Calu3 (cell line): ENCODE results near the gene ZBTB21. TPM values are rescaled to one million over a fixed set of nuclear protein-coding genes. Genes with fewer than 3 reads are reported as not detected.

Experiments used
- BruUV-seq: library from RNA; stranded (reverse); fragments of 400-500 nt; replicated peaks from 2 replicates; lab custom pipeline; 2021; lab: Mats Ljungman, UMichigan
- CTCF ChIA-PET: fragments of 300-600 bp; sonication (Branson Sonifier 250); formaldehyde crosslinking; loops from one replicate; lab custom pipeline; 2022; ENCODE audit warnings: antibody characterized with exemption; lab: Charles Lee
- DNase-seq: peaks from one replicate; pipeline ENCODE4 v3.0.0; 2022
- H3K27ac Mint-ChIP-seq: one replicate; pipeline ENCODE4 v1.8.0; 2022; ENCODE audit warnings: mixed read lengths; ENCODE audit not compliant: unreplicated experiment
- H3K27me3 Mint-ChIP-seq: one replicate; pipeline ENCODE4 v1.8.0; 2022; ENCODE audit warnings: mixed read lengths; ENCODE audit not compliant: unreplicated experiment
- H3K36me3 Mint-ChIP-seq: one replicate; pipeline ENCODE4 v1.8.0; 2022; ENCODE audit warnings: mild to moderate bottlenecking, moderate library complexity, mixed read lengths; ENCODE audit not compliant: insufficient read depth, unreplicated experiment
- H3K4me1 Mint-ChIP-seq: one replicate; pipeline ENCODE4 v1.8.0; 2022; ENCODE audit warnings: mild to moderate bottlenecking, low read depth, mixed read lengths; ENCODE audit not compliant: unreplicated experiment
- H3K4me3 Mint-ChIP-seq: one replicate; pipeline ENCODE4 v1.8.0; 2022; ENCODE audit warnings: mild to moderate bottlenecking, low read depth, moderate library complexity, mixed read lengths; ENCODE audit not compliant: unreplicated experiment
- H3K9me3 Mint-ChIP-seq: one replicate; pipeline ENCODE4 v1.8.0; 2022; ENCODE audit warnings: low read depth, mixed read lengths; ENCODE audit not compliant: unreplicated experiment
- CTCF ChIP-seq: fragments of 200-600 bp; IDR thresholded peaks from one replicate; pipeline ENCODE4 v1.8.0; 2022; ENCODE audit warnings: antibody characterized with exemption; ENCODE audit not compliant: unreplicated experiment
- intact Hi-C: fragments of 100-400 bp; cut with micrococcal nuclease; formaldehyde crosslinking; loops from one replicate; pipeline ENCODE4 v1.10.0; 2022; ENCODE audit not compliant: unreplicated experiment
- total RNA-seq: library from RNA; stranded (reverse); gene quantifications from 2 replicates; pipeline ENCODE4 v1.2.3, GENCODE V29; 2022

ZBTB21 gene
- total RNA-seq, 1 experiment from 2014 or later, result 14.5 TPM

GRCh38 chr21:42051788-42052187 lies 41.6 kb upstream of the ZBTB21 start:
- H3K9me3 Mint-ChIP-seq, result peaks cover under 1% of the 10 kb centered on the region
- no peak overlapping the region for H3K4me3 Mint-ChIP-seq
- CTCF ChIA-PET, result no interaction called here
- H3K36me3 Mint-ChIP-seq, result peaks cover 2% of the 10 kb centered on the region
- H3K4me1 Mint-ChIP-seq, result peaks cover 6% of the 10 kb centered on the region
- no peak for TF ChIP-seq CTCF
- BruUV-seq, result no TSS peak
- no peak for DNase-seq
- H3K27me3 Mint-ChIP-seq, result peaks cover 19% of the 10 kb centered on the region
- H3K27ac Mint-ChIP-seq, result no peak overlapping the region
- intact Hi-C loops, result no loop called here

GRCh38 chr21:42049578-42050430 lies 39.6 kb upstream of the ZBTB21 start:
- no peak overlapping the region for H3K27ac Mint-ChIP-seq
- H3K9me3 Mint-ChIP-seq, result no peaks in the 10 kb centered on the region
- H3K36me3 Mint-ChIP-seq, result no peaks in the 10 kb centered on the region
- intact Hi-C loops, result no loop called here
- H3K4me1 Mint-ChIP-seq, result no peaks in the 10 kb centered on the region
- BruUV-seq, result no TSS peak
- no peak overlapping the region for H3K4me3 Mint-ChIP-seq
- DNase-seq, result no peak
- H3K27me3 Mint-ChIP-seq, result peaks cover 19% of the 10 kb centered on the region
- no peak for TF ChIP-seq CTCF
- CTCF ChIA-PET, result interaction anchor here (0.6 to 0.9 kb wide), 2 partner anchors 59 to 271 kb away, joined by 3 to 6 read pairs; no protein-coding TSS in a partner anchor

GRCh38 chr21:42048870-42049577 lies 38.9 kb upstream of the ZBTB21 start:
- H3K4me3 Mint-ChIP-seq, result no peak overlapping the region
- H3K27ac Mint-ChIP-seq, result no peak overlapping the region
- CTCF ChIA-PET, result no interaction called here
- TF ChIP-seq CTCF, result no peak
- H3K27me3 Mint-ChIP-seq, result peaks cover 19% of the 10 kb centered on the region
- no peaks in the 10 kb centered on the region for H3K36me3 Mint-ChIP-seq
- intact Hi-C loops, result no loop called here
- no TSS peak for BruUV-seq
- no peaks in the 10 kb centered on the region for H3K9me3 Mint-ChIP-seq
- DNase-seq, result no peak
- H3K4me1 Mint-ChIP-seq, result no peaks in the 10 kb centered on the region

- BruUV-seq, result no TSS peak
- Mint-ChIP-seq H3K4me1 (no peaks in the 10 kb centered on the region), H3K9me3 (no peaks in the 10 kb centered on the region), H3K27ac (no peak overlapping the region), H3K36me3 (no peaks in the 10 kb centered on the region), H3K4me3 (no peak overlapping the region), H3K27me3 (peaks cover 13% of the 10 kb centered on the region)
- TF ChIP-seq CTCF, result no peak
- DNase-seq, result no peak
- CTCF ChIA-PET, result no interaction called here
- intact Hi-C loops, result no loop called here
These were observed 37.9 kb upstream of the ZBTB21 start for GRCh38 chr21:42047821-42048613.
